K562 (cell line): ENCODE results near the gene RAB32. TPM values are rescaled to one million over a fixed set of nuclear protein-coding genes. Genes with fewer than 3 reads are reported as not detected.

Experiments
- C11orf30 ChIP-seq: fragments of 450-650 bp; IDR thresholded peaks from 2 replicates; pipeline ENCODE4 v1.6.1; 2016; ENCODE audit warnings: low read depth, mild to moderate bottlenecking
- CBX8 ChIP-seq: fragments of 200-600 bp; sonication (generic); IDR thresholded peaks from 2 replicates; pipeline ENCODE4 v1.6.1; 2012; ENCODE audit warnings: borderline replicate concordance, mixed run types, low read depth, mild to moderate bottlenecking, moderate library complexity, mixed read lengths, low read length, control low read depth, inconsistent platforms; ENCODE audit not compliant: poor library complexity, severe bottlenecking; ENCODE audit errors: extremely low read depth
- E2F3 ChIP-seq: fragments of 250-450 bp; sonication (Bioruptor Pico); IDR thresholded peaks from 2 replicates; pipeline ENCODE4 v1.4.0; 2020; ENCODE audit warnings: mild to moderate bottlenecking
- ESRRB ChIP-seq: fragments of 250-450 bp; sonication (Bioruptor Pico); IDR thresholded peaks from 2 replicates; pipeline ENCODE4 v1.5.0; 2020; ENCODE audit warnings: mild to moderate bottlenecking, moderate library complexity, borderline replicate concordance
- ETV1 ChIP-seq: fragments of 450-650 bp; conservative IDR thresholded peaks from 2 replicates; pipeline ENCODE4 v1.6.1; 2016; ENCODE audit warnings: missing genetic modification characterization, control low read depth, low read depth, missing compliant biosample characterization
- HDAC3 ChIP-seq: fragments of 450-650 bp; IDR thresholded peaks from 2 replicates; pipeline ENCODE4 v1.6.1; 2018; ENCODE audit warnings: borderline replicate concordance, mild to moderate bottlenecking, moderate library complexity; ENCODE audit not compliant: partially characterized antibody
- MAFF ChIP-seq: IDR thresholded peaks from 2 replicates; pipeline ENCODE4 v1.6.1; 2012; ENCODE audit warnings: low read length, improper control_type of control experiment
- NCOR1 ChIP-seq: fragments of 450-650 bp; IDR thresholded peaks from 2 replicates; pipeline ENCODE4 v1.6.1; 2016; ENCODE audit warnings: mild to moderate bottlenecking, moderate library complexity
- SIN3B ChIP-seq: fragments of 450-650 bp; IDR thresholded peaks from 2 replicates; pipeline ENCODE4 v1.6.1; 2017; ENCODE audit warnings: low read depth, mild to moderate bottlenecking, moderate library complexity
- SMAD1 ChIP-seq: fragments of 150-350 bp; IDR thresholded peaks from 2 replicates; pipeline ENCODE4 v1.6.1; 2014; ENCODE audit warnings: low read length, low read depth; ENCODE audit not compliant: partially characterized antibody
- ZFP30 ChIP-seq: fragments of 250-450 bp; sonication (Bioruptor Pico); IDR thresholded peaks from 2 replicates; pipeline ENCODE4 v1.8.0; 2022; ENCODE audit warnings: moderate library complexity, mild to moderate bottlenecking, inconsistent platforms, borderline replicate concordance
- ZFX ChIP-seq: sonication (generic); formaldehyde crosslinking; IDR thresholded peaks from 2 replicates; pipeline ENCODE4 v1.8.0; 2022; ENCODE audit warnings: mild to moderate bottlenecking, missing genetic modification reagents, moderate library complexity
- ZNF316 ChIP-seq: fragments of 450-650 bp; IDR thresholded peaks from 2 replicates; pipeline ENCODE4 v1.6.1; 2016
- ZNF354B ChIP-seq: fragments of 250-450 bp; sonication (Bioruptor Pico); IDR thresholded peaks from 2 replicates; pipeline ENCODE4 v1.4.0; 2020
- polyA plus RNA-seq, 8 experiments: library from polyadenylated mRNA; depleted of rRNA in 4 of 8; stranded (reverse) in 5 of 8; unstranded in 3 of 8; fragments of >200 nt; fragmentation: Nextera tagmentation in 2 of 8; fragmentation: Illumina TruSeq in 1 of 8; extraction: Ambion mirVana in 2 of 8; extraction: Trizol in 1 of 8; gene quantifications; 2 replicates each; pipeline versions ENCODE4 v1.2.1 to v1.2.3, GENCODE V29; 2011 to 2014; ENCODE audit warnings: inconsistent platforms in 1 of 8, missing spikeins in 1 of 8
- total RNA-seq, 7 experiments: library from RNA; depleted of rRNA in 6 of 7; stranded (reverse); fragments of >200 nt in 6 of 7; fragmentation: Illumina TruSeq in 2 of 7; extraction: Trizol in 2 of 7; gene quantifications; 2 replicates each; pipeline versions ENCODE4 v1.2.1 to v1.2.3, GENCODE V29; 2011 to 2021; ENCODE audit warnings: low replicate concordance in 1 of 7
- TF ChIP-seq, protein P1 (sequence below): sonication (generic); formaldehyde crosslinking; IDR thresholded peaks from 2 replicates; pipeline ENCODE4 v1.8.1; 2023; ENCODE audit warnings: mild to moderate bottlenecking, missing genetic modification reagents
- TF ChIP-seq, protein P2 (sequence below), 2 experiments: fragments of 450-650 bp; formaldehyde crosslinking in 1 of 2; IDR thresholded peaks; 2 replicates each; pipeline versions ENCODE4 v1.4.0 to v1.6.1; 2014 to 2020; ENCODE audit warnings: mild to moderate bottlenecking in 2 of 2, borderline replicate concordance in 1 of 2, low read depth in 1 of 2
- TF ChIP-seq, protein P3 (sequence below): fragments of 250-450 bp; sonication (Bioruptor Pico); IDR thresholded peaks from 2 replicates; pipeline ENCODE4 v1.5.0; 2020; ENCODE audit warnings: mild to moderate bottlenecking, borderline replicate concordance

The RAB32 gene
- total and polyA plus RNA-seq, 9 of the 15 experiments (the other 6 are each of a cell fraction or from before 2014, with no cell fraction given), result 2.5 to 16.6 (median 11.0) TPM

DNA sequence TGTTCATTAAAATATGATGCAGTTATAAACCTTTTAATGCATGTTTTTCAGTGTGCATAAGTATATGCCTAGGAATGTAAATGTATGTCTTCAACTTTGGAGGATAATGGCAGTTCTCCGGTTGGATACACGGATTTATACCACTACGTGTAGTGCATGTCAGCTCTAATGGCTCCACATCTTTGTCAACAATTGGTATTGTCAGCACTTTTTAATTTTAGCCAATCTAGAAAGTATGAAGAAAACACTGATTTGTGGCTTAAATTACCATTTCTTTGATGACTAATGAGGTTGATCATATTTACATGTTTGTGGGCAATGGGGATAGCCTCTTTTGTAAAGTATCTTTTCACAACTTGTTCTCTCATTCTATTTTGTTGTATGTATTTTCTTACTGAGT, 10.9 kb upstream of the RAB32 start (continued):
- no peak for TF ChIP-seq SMAD1
- no peak for TF ChIP-seq ZNF354B (CRISPR knock-in tag)
- TF ChIP-seq MAFF, result peak; percentile 62; the same call in 1 of the 2 replicates
- TF ChIP-seq, protein P1, sequence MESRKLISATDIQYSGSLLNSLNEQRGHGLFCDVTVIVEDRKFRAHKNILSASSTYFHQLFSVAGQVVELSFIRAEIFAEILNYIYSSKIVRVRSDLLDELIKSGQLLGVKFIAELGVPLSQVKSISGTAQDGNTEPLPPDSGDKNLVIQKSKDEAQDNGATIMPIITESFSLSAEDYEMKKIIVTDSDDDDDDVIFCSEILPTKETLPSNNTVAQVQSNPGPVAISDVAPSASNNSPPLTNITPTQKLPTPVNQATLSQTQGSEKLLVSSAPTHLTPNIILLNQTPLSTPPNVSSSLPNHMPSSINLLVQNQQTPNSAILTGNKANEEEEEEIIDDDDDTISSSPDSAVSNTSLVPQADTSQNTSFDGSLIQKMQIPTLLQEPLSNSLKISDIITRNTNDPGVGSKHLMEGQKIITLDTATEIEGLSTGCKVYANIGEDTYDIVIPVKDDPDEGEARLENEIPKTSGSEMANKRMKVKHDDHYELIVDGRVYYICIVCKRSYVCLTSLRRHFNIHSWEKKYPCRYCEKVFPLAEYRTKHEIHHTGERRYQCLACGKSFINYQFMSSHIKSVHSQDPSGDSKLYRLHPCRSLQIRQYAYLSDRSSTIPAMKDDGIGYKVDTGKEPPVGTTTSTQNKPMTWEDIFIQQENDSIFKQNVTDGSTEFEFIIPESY (CRISPR knock-in tag), result no peak
- TF ChIP-seq ETV1 (tag), result no peak
- no peak for TF ChIP-seq NCOR1
- peak; percentile 81 for TF ChIP-seq ZNF316
- no peak for TF ChIP-seq ESRRB (CRISPR knock-in tag)
- TF ChIP-seq SIN3B, result no peak
- no peak for TF ChIP-seq CBX8
- no peak for TF ChIP-seq HDAC3
- TF ChIP-seq, protein P2, sequence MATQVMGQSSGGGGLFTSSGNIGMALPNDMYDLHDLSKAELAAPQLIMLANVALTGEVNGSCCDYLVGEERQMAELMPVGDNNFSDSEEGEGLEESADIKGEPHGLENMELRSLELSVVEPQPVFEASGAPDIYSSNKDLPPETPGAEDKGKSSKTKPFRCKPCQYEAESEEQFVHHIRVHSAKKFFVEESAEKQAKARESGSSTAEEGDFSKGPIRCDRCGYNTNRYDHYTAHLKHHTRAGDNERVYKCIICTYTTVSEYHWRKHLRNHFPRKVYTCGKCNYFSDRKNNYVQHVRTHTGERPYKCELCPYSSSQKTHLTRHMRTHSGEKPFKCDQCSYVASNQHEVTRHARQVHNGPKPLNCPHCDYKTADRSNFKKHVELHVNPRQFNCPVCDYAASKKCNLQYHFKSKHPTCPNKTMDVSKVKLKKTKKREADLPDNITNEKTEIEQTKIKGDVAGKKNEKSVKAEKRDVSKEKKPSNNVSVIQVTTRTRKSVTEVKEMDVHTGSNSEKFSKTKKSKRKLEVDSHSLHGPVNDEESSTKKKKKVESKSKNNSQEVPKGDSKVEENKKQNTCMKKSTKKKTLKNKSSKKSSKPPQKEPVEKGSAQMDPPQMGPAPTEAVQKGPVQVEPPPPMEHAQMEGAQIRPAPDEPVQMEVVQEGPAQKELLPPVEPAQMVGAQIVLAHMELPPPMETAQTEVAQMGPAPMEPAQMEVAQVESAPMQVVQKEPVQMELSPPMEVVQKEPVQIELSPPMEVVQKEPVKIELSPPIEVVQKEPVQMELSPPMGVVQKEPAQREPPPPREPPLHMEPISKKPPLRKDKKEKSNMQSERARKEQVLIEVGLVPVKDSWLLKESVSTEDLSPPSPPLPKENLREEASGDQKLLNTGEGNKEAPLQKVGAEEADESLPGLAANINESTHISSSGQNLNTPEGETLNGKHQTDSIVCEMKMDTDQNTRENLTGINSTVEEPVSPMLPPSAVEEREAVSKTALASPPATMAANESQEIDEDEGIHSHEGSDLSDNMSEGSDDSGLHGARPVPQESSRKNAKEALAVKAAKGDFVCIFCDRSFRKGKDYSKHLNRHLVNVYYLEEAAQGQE (IDR thresholded peaks at IDR 0.05; ENCODE audit: borderline replicate concordance), result no peak
- TF ChIP-seq, protein P2 (CRISPR knock-in tag; IDR thresholded peaks at IDR 0.05; ENCODE audit: low read depth), result no peak
- TF ChIP-seq ZFP30 (CRISPR knock-in tag), result no peak
- TF ChIP-seq, protein P3, sequence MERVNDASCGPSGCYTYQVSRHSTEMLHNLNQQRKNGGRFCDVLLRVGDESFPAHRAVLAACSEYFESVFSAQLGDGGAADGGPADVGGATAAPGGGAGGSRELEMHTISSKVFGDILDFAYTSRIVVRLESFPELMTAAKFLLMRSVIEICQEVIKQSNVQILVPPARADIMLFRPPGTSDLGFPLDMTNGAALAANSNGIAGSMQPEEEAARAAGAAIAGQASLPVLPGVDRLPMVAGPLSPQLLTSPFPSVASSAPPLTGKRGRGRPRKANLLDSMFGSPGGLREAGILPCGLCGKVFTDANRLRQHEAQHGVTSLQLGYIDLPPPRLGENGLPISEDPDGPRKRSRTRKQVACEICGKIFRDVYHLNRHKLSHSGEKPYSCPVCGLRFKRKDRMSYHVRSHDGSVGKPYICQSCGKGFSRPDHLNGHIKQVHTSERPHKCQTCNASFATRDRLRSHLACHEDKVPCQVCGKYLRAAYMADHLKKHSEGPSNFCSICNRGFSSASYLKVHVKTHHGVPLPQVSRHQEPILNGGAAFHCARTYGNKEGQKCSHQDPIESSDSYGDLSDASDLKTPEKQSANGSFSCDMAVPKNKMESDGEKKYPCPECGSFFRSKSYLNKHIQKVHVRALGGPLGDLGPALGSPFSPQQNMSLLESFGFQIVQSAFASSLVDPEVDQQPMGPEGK (CRISPR knock-in tag), result no peak
- no peak for TF ChIP-seq E2F3 (CRISPR knock-in tag)
- TF ChIP-seq C11orf30, result peak; percentile 57
- no peak for TF ChIP-seq ZFX (CRISPR knock-in tag)
- TF ChIP-seq, all 486 proteins: peak for 5
